ENCODE measurements around the gene CHD1.
A peak's percentile ranks its signal among the peaks of the same experiment; 100 is the strongest.

Gene CHD1

DNA sequence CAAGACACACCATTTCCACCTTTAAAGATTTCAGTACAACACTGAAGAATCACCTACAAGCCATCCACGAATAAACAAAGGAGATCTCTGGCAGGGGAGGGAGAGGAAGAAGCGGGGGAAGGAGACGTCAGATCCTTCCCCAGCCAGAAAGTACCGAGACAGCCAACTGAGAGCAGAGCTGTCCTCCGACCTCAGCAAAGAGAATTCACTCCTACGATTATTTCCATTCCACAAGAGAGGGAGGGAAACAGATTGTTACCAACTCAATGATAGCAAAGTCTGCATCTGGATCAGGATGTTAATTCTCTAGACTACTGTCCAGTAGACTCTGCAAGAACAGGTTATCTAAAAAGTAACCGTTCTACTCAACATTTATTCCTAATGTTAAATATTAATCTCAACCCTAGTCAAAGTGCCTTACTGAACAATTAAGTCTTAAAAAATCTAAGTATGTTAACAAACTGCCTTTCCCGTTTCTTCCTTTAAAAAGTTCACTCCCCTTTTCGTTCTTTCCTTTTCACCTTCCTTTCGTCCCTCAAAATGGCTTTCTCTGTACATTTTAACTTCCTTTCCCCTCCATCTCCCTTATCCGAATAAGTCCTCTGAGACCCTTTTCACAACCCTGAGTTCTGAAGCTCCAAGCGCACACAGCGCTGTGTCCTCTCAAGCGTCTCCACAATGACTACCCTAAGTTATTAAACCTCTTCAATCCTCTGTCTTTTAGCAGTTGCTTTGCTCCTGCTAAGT lies 1.4 kb downstream of the CHD1 start:
- TF ChIP-seq, protein P1, sequence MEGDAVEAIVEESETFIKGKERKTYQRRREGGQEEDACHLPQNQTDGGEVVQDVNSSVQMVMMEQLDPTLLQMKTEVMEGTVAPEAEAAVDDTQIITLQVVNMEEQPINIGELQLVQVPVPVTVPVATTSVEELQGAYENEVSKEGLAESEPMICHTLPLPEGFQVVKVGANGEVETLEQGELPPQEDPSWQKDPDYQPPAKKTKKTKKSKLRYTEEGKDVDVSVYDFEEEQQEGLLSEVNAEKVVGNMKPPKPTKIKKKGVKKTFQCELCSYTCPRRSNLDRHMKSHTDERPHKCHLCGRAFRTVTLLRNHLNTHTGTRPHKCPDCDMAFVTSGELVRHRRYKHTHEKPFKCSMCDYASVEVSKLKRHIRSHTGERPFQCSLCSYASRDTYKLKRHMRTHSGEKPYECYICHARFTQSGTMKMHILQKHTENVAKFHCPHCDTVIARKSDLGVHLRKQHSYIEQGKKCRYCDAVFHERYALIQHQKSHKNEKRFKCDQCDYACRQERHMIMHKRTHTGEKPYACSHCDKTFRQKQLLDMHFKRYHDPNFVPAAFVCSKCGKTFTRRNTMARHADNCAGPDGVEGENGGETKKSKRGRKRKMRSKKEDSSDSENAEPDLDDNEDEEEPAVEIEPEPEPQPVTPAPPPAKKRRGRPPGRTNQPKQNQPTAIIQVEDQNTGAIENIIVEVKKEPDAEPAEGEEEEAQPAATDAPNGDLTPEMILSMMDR (IDR thresholded peaks at IDR 0.05; ENCODE audit: borderline replicate concordance, insufficient read depth, low read depth, low read length), result no peak
- peak overlapping the region; percentile 98 for H3K4me3 ChIP-seq (ENCODE audit: low read depth, low read length)

DNA sequence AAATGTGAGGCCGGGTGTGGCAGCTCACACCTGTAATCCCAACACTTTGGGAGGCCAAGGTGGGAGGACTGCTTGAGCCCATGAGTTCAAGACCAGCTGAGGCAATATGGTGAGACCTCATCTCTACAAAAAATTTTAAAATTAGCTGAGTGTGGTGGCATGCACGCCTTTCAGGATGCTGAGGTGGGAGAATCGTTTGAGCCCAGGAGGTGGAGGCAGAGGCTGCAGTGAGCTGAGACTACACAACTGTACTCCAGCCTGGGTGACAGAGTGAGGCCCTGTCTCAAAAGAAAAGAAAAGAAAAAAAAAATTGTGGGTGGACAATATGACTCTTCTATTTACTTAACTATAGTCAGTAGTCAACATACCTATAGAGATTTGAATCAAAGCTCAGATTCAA lies 4.8 kb downstream of the CHD1 start:
- no peak overlapping the region for H3K4me3 ChIP-seq (ENCODE audit: low read depth, low read length)
- TF ChIP-seq, protein P1 (IDR thresholded peaks at IDR 0.05; ENCODE audit: borderline replicate concordance, insufficient read depth, low read depth, low read length), result no peak

GRCh38 chr5:98921947-98922505 lies 6.8 kb downstream of the CHD1 start:
- TF ChIP-seq, protein P1 (IDR thresholded peaks at IDR 0.05; ENCODE audit: borderline replicate concordance, insufficient read depth, low read depth, low read length), result no peak
- H3K4me3 ChIP-seq (ENCODE audit: low read depth, low read length), result no peak overlapping the region

GRCh38 chr5:98917433-98917832 lies 11.4 kb downstream of the CHD1 start:
- H3K4me3 ChIP-seq (ENCODE audit: low read depth, low read length), result no peak overlapping the region
- TF ChIP-seq, protein P1 (IDR thresholded peaks at IDR 0.05; ENCODE audit: borderline replicate concordance, insufficient read depth, low read depth, low read length), result no peak

GRCh38 chr5:98916540-98916939 lies 12.3 kb downstream of the CHD1 start:
- TF ChIP-seq, protein P1 (IDR thresholded peaks at IDR 0.05; ENCODE audit: borderline replicate concordance, insufficient read depth, low read depth, low read length), result no peak
- H3K4me3 ChIP-seq (ENCODE audit: low read depth, low read length), result no peak overlapping the region

DNA sequence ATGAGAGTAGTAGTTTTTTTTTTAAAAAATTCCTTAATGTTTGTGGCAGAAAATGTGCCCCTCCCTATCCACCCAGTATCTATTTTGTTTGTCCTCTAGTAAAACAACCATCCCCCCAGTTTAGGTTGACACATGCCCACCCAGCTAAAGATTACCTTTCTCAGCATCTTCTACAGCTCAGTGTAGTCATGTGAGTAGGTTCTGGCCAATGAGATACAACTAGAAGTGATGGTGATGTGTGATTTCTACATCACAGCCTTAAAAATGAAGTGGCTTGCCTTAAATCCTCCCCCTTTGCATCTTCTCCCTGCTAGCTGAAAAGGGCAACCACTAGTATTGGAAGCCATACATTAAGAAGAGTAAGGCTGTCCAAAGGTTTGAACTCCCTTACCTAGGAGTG lies 14.9 kb downstream of the CHD1 start:
- TF ChIP-seq, protein P1 (IDR thresholded peaks at IDR 0.05; ENCODE audit: borderline replicate concordance, insufficient read depth, low read depth, low read length), result no peak
- H3K4me3 ChIP-seq (ENCODE audit: low read depth, low read length), result no peak overlapping the region

Data from GM12875 (cell line).